HG03378 (cell line): Measurements from ENCODE around the gene ZGPAT.

Experiments
- ATAC-seq: cut with Tn5 transposase; IDR thresholded peaks from one replicate; pipeline ENCODE4 v1.9.1; 2021; ENCODE audit warnings: mild to moderate bottlenecking, moderate library complexity; ENCODE audit not compliant: unreplicated experiment

ZGPAT gene

GRCh38 chr20:63742381-63743024 lies 34.7 kb downstream of the ZGPAT start:
- no peak for ATAC-seq

DNA sequence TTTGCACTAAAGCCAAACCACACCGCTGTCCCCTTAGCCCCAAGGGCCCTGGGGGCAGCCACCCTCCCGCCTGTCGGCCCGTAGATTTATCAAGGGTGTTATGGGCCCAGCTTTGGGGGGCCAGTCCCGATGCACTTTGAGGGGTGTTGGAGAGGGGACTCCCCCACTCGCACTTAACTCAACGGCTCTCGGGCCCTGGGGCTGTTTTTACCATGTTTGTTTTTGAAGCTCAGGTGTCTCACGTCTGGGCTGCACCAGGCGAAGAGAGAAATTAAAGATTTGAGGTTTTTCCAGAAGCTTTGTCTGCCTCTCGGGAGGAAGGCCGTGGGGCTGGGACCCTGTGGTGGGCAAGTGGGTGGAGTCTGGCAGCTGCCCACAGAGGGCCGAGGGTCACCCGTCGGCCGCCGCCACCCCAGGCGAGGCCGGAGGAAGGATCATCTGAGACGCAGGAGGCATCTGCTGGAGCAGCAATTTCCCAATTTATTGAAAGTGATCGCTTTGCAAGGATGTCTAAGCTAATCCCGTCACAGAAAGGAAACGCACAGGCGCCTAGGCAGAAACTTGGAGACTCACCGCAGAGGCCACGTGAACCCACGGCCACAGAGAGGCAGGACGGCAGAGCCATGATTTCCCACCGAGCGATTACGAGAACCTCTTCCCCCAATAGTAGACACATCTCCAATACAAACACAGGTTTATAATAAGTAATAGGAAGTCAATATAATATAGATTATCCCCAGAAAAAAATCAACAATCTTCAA lies 35.6 kb downstream of the ZGPAT start:
- no peak for ATAC-seq

GRCh38 chr20:63744158-63744557 lies 36.3 kb downstream of the ZGPAT start:
- ATAC-seq, result no peak

GRCh38 chr20:63744574-63745423 lies 37.0 kb downstream of the ZGPAT start:
- no peak for ATAC-seq

DNA sequence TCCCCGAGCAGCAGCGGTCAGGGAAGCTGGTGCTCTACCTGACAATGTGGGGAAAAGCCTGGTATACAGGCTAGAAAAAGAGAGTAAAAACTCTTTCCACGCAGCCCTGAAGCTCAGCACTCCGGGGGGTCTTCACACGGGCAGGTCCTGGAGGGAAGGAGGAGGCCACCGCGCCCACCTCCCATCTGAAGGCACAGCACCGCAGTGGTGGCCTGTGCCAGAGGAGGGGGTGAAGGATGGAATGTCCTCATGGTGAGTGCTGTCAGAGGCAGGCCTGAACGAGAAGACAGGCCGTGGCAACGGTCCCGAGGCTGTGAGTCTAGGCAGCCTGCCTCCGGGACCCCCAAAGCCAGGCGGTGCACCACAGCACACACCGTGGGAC lies 37.6 kb downstream of the ZGPAT start:
- no peak for ATAC-seq

GRCh38 chr20:63745961-63746731 lies 38.3 kb downstream of the ZGPAT start:
- ATAC-seq, result no peak

- ATAC-seq, result no peak
Measured at GRCh38 chr20:63746751-63747315, 39.0 kb downstream of the ZGPAT start.

GRCh38 chr20:63747622-63748069 lies 39.8 kb downstream of the ZGPAT start:
- ATAC-seq, result no peak

- ATAC-seq, result no peak
Measured at GRCh38 chr20:63748070-63748933, 40.5 kb downstream of the ZGPAT start.

- no peak for ATAC-seq
Measured at GRCh38 chr20:63748934-63749270, 41.1 kb downstream of the ZGPAT start.

DNA sequence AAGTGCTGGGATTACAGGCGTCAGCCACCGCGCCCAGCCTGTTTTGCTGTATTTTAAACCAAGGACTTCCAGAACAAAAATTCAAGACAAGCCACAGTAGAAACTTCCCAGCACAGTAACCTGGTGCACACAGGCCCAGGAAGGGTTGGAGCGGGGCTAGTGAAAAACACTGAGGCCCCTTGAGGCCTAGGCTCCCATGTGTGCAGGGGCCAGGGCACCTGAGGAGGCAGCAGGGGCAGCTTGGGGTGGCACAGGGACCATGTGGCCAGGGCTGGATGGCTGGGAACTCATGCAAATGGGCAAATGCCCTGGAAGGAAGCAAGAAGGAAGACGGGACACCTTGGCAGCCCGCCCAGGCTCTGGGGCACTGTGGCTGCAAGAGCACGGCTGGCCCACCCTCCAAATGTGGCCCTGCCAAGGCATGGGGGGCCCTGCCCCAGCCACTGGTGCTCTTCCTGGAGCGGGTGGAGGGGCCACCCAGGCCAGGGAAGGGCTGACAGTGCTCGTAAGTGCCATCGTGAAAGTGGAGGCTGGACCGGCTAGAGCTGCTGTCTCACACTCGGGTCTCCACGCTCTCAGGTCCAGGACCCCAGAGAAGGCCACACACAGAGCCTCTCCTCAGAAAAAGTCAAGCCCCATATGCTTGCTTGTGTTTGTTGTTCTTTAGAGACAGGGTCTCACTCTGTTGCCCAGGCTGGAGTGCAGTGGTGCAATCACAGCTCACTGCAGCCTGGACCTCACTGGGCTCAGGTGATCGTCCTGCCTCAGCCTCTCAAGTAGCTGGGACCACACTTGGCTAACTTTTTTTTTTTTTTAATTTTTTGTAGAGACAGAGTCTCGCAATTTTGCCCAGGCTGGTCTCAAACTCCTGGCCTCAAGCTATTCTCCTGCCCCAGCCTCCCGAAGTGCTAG lies 42.0 kb downstream of the ZGPAT start:
- no peak for ATAC-seq

GRCh38 chr20:63750807-63751470 lies 43.1 kb downstream of the ZGPAT start:
- ATAC-seq, result no peak

DNA sequence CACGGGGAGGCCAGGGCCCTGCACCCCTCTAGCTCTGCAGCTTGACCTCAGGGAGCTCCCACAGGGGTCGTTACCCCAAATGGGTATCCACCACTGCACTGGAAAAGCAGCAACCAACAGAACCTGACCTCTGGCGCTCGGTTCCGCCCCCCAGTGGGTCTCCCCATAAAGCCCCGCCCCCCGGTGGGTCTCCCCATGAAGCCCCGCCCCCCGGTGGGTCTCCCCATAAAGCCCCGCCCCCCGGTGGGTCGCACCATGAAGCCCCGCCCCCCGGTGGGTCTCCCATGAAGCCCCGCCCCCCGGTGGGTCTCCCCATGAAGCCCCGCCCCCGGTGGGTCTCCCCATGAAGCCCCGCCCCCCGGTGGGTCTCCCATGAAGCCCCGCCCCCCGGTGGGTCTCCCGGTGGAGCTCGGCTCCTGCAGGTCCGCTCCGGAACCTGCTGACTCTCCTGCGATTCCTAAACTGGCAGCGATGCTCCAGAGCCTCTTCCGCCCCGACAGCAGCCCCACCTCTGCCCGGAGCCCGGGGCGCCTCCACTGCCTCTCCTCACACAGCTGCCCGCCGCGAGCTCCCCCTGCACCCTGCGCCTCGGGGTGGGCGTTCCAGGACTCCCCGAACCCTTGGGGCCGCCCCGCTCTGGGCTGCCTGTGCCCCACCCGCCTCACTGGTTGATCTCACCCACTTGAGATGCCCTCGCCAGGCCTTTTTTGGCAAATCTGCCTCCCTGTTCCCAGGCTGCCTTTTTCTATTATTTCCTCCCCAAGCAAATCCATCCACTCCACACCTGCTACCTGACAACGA lies 43.8 kb downstream of the ZGPAT start:
- no peak for ATAC-seq

GRCh38 chr20:63752411-63753101 lies 44.7 kb downstream of the ZGPAT start:
- ATAC-seq, result no peak

- no peak for ATAC-seq
Measured at GRCh38 chr20:63753381-63753780, 45.5 kb downstream of the ZGPAT start.

- no peak for ATAC-seq
Measured at GRCh38 chr20:63754008-63754407, 46.2 kb downstream of the ZGPAT start.
